Trophoblast cell (in vitro differentiated cells and primary cell): ENCODE measurements around the gene HAUS7.

Experiments
- DNase-seq, 2 donors: peaks; one replicate each; pipeline ENCODE4 v3.0.0-alpha.2; 2016
- H2AFZ ChIP-seq: 2 replicates; pipeline ENCODE4 v1.6.1; 2013; ENCODE audit warnings: low read length, moderate library complexity, mild to moderate bottlenecking; ENCODE audit not compliant: insufficient read depth, poor library complexity
- H2AK5ac ChIP-seq: 2 replicates; pipeline ENCODE4 v1.6.1; 2013; ENCODE audit warnings: mild to moderate bottlenecking, low read length
- H2BK120ac ChIP-seq: 2 replicates; pipeline ENCODE4 v1.6.1; 2013; ENCODE audit warnings: low read length, mild to moderate bottlenecking, moderate library complexity; ENCODE audit not compliant: insufficient read depth, poor library complexity
- H2BK12ac ChIP-seq: 2 replicates; pipeline ENCODE4 v1.6.1; 2013; ENCODE audit warnings: mild to moderate bottlenecking, low read length, moderate library complexity
- H2BK5ac ChIP-seq: 2 replicates; pipeline ENCODE4 v1.6.1; 2013; ENCODE audit warnings: low read length, low read depth, moderate library complexity, mild to moderate bottlenecking; ENCODE audit not compliant: poor library complexity
- H3K14ac ChIP-seq: 2 replicates; pipeline ENCODE4 v1.6.1; 2013; ENCODE audit warnings: mild to moderate bottlenecking, low read length
- H3K18ac ChIP-seq: 2 replicates; pipeline ENCODE4 v1.6.1; 2013; ENCODE audit warnings: mild to moderate bottlenecking, low read length
- H3K23ac ChIP-seq: 2 replicates; pipeline ENCODE4 v1.6.1; 2013; ENCODE audit warnings: low read length
- H3K27ac ChIP-seq: 2 replicates; pipeline ENCODE4 v1.5.1; 2013; ENCODE audit warnings: low read depth, mild to moderate bottlenecking, inconsistent platforms, low read length, moderate library complexity
- H3K27me3 ChIP-seq: 2 replicates; pipeline ENCODE4 v1.6.1; 2013; ENCODE audit warnings: inconsistent platforms, mild to moderate bottlenecking, low read length, moderate library complexity; ENCODE audit not compliant: insufficient read depth
- H3K36me3 ChIP-seq, 2 experiments: 1 replicate in 1 of 2; 2 replicates in 1 of 2; pipeline ENCODE4 v1.6.1; 2013; ENCODE audit warnings: low read length in 2 of 2, mild to moderate bottlenecking in 2 of 2, moderate library complexity in 1 of 2; ENCODE audit not compliant: insufficient read depth in 2 of 2, control insufficient read depth in 1 of 2
- H3K4ac ChIP-seq: 2 replicates; pipeline ENCODE4 v1.6.1; 2013; ENCODE audit warnings: low read depth, mild to moderate bottlenecking, low read length, moderate library complexity
- H3K4me1 ChIP-seq, 2 experiments: 1 replicate in 1 of 2; 2 replicates in 1 of 2; pipeline ENCODE4 v1.6.1; 2013; ENCODE audit warnings: low read length in 2 of 2, mild to moderate bottlenecking in 2 of 2, moderate library complexity in 1 of 2; ENCODE audit not compliant: insufficient read depth in 2 of 2, control insufficient read depth in 1 of 2
- H3K4me2 ChIP-seq: 2 replicates; pipeline ENCODE4 v1.6.1; 2013; ENCODE audit warnings: inconsistent platforms, mild to moderate bottlenecking, low read length, moderate library complexity
- H3K4me3 ChIP-seq: 2 replicates; pipeline ENCODE4 v1.5.1; 2013; ENCODE audit warnings: mild to moderate bottlenecking, low read depth, low read length, inconsistent platforms
- H3K79me1 ChIP-seq: one replicate; pipeline ENCODE4 v1.6.1; 2013; ENCODE audit warnings: low read length
- H3K79me2 ChIP-seq: 2 replicates; pipeline ENCODE4 v1.6.1; 2013; ENCODE audit warnings: low read length, mild to moderate bottlenecking; ENCODE audit not compliant: control insufficient read depth, insufficient read depth, poor library complexity
- H3K9ac ChIP-seq: 2 replicates; pipeline ENCODE4 v1.6.1; 2013; ENCODE audit warnings: mild to moderate bottlenecking, low read length
- H3K9me3 ChIP-seq: 2 replicates; pipeline ENCODE4 v1.6.1; 2013; ENCODE audit warnings: low read depth, mild to moderate bottlenecking, control low read depth, inconsistent platforms, low read length; ENCODE audit not compliant: insufficient read depth
- H4K12ac ChIP-seq: 2 replicates; pipeline ENCODE4 v1.6.1; 2013; ENCODE audit warnings: low read depth, mild to moderate bottlenecking, low read length, moderate library complexity
- H4K8ac ChIP-seq: 2 replicates; pipeline ENCODE4 v1.6.1; 2013; ENCODE audit warnings: low read depth, mild to moderate bottlenecking, low read length, moderate library complexity
- H4K91ac ChIP-seq: one replicate; pipeline ENCODE4 v1.6.1; 2013; ENCODE audit warnings: low read depth, mild to moderate bottlenecking, low read length, moderate library complexity
- WGBS: extraction: QIAGEN DNeasy Blood & Tissue Kit; methylation state at CpG from one replicate; pipeline ENCODE4 v1.1.7; 2013; ENCODE audit warnings: missing lambda C conversion rate; ENCODE audit not compliant: insufficient read length, insufficient coverage; ENCODE audit errors: extremely low coverage; 5-methylcytosine and 5-hydroxymethylcytosine counted together

Gene HAUS7

GRCh38 chrX:153469811-153470410 is 465 bp downstream of the HAUS7 start:
- Histone ChIP-seq H2AFZ (peak overlapping the region; percentile 59), H3K9ac (peak overlapping the region; percentile 75), H3K4me1 (peaks cover 9 to 10% of the 10 kb centered on the region in 2 experiments), H3K27ac (no peak overlapping the region), H3K79me2 (no peaks in the 10 kb centered on the region), H3K4ac (peak overlapping the region; percentile 51), H3K4me2 (peak overlapping the region; percentile 98), H3K79me1 (peaks cover 12% of the 10 kb centered on the region), H3K27me3 (no peaks in the 10 kb centered on the region), H3K4me3 (peak overlapping the region; percentile 85), H2AK5ac (no peak overlapping the region), H3K9me3 (no peaks in the 10 kb centered on the region), H3K14ac (no peak overlapping the region), H3K23ac (no peak overlapping the region), H2BK5ac (no peak overlapping the region), H4K8ac (peak overlapping the region; percentile 59), H4K91ac (no peak overlapping the region), H4K12ac (peak overlapping the region; percentile 43), H3K18ac (peak overlapping the region; percentile 50), H2BK12ac (no peak overlapping the region), H3K36me3 (peaks cover 0 to 5% of the 10 kb centered on the region in 2 experiments), H2BK120ac (no peak overlapping the region)
- no CpG with 5 or more reads among the region's 32 CpGs for WGBS
- no peak for DNase-seq

GRCh38 chrX:153468008-153468580 is 2.3 kb downstream of the HAUS7 start:
- no peak overlapping the region for H2BK120ac ChIP-seq
- H3K9ac ChIP-seq, result no peak overlapping the region
- H3K9me3 ChIP-seq, result no peaks in the 10 kb centered on the region
- DNase-seq, result no peak
- H2AFZ ChIP-seq, result no peak overlapping the region
- H3K4me1 ChIP-seq, result peaks cover 6 to 7% of the 10 kb centered on the region in 2 experiments
- peaks cover 2 to 5% of the 10 kb centered on the region in 2 experiments for H3K36me3 ChIP-seq
- no peak overlapping the region for H4K8ac ChIP-seq
- no peak overlapping the region for H3K18ac ChIP-seq
- H3K14ac ChIP-seq, result no peak overlapping the region
- no peak overlapping the region for H2BK5ac ChIP-seq
- H3K23ac ChIP-seq, result no peak overlapping the region
- no peak overlapping the region for H3K4ac ChIP-seq
- no peak overlapping the region for H2BK12ac ChIP-seq
- no peaks in the 10 kb centered on the region for H3K79me2 ChIP-seq
- peaks cover 8% of the 10 kb centered on the region for H3K79me1 ChIP-seq
- H3K27ac ChIP-seq, result no peak overlapping the region
- no CpG with 5 or more reads among the region's 12 CpGs for WGBS
- no peak overlapping the region for H2AK5ac ChIP-seq
- H4K12ac ChIP-seq, result no peak overlapping the region
- no peak overlapping the region for H4K91ac ChIP-seq
- H3K27me3 ChIP-seq, result no peaks in the 10 kb centered on the region
- H3K4me2 ChIP-seq, result no peak overlapping the region
- H3K4me3 ChIP-seq, result no peak overlapping the region

- Histone ChIP-seq H3K9me3 (no peaks in the 10 kb centered on the region), H3K79me1 (peaks cover 3% of the 10 kb centered on the region), H3K4me2 (no peak overlapping the region), H3K4ac (no peak overlapping the region), H2BK5ac (no peak overlapping the region), H3K27me3 (no peaks in the 10 kb centered on the region), H2AFZ (no peak overlapping the region), H3K79me2 (no peaks in the 10 kb centered on the region), H3K14ac (no peak overlapping the region), H4K8ac (no peak overlapping the region), H4K91ac (no peak overlapping the region), H3K9ac (no peak overlapping the region), H4K12ac (no peak overlapping the region), H2BK120ac (no peak overlapping the region), H3K27ac (no peak overlapping the region), H3K18ac (no peak overlapping the region), H2BK12ac (no peak overlapping the region), H3K4me1 (peaks cover 4 to 6% of the 10 kb centered on the region in 2 experiments), H2AK5ac (no peak overlapping the region), H3K4me3 (no peak overlapping the region), H3K36me3 (peaks cover 12 to 14% of the 10 kb centered on the region in 2 experiments), H3K23ac (no peak overlapping the region)
- DNase-seq, result no peak
- WGBS, result no CpG with 5 or more reads among the region's 19 CpGs
Observed at GRCh38 chrX:153465691-153466380, 4.5 kb downstream of the HAUS7 start.

GRCh38 chrX:153464116-153464515 is 6.3 kb downstream of the HAUS7 start:
- H2BK5ac ChIP-seq, result no peak overlapping the region
- WGBS, result no CpG with 5 or more reads among the region's 5 CpGs
- no peak overlapping the region for H4K8ac ChIP-seq
- H3K79me2 ChIP-seq, result no peaks in the 10 kb centered on the region
- no peak overlapping the region for H2AK5ac ChIP-seq
- H3K27me3 ChIP-seq, result no peaks in the 10 kb centered on the region
- no peak overlapping the region for H3K23ac ChIP-seq
- H3K27ac ChIP-seq, result no peak overlapping the region
- H3K4me2 ChIP-seq, result no peak overlapping the region
- DNase-seq, result no peak
- H4K12ac ChIP-seq, result no peak overlapping the region
- peaks cover 12 to 14% of the 10 kb centered on the region in 2 experiments for H3K36me3 ChIP-seq
- no peak overlapping the region for H2AFZ ChIP-seq
- H4K91ac ChIP-seq, result no peak overlapping the region
- H3K4ac ChIP-seq, result no peak overlapping the region
- no peak overlapping the region for H3K9ac ChIP-seq
- H3K9me3 ChIP-seq, result no peaks in the 10 kb centered on the region
- no peak overlapping the region for H3K14ac ChIP-seq
- H3K79me1 ChIP-seq, result peaks cover 7% of the 10 kb centered on the region
- H2BK120ac ChIP-seq, result no peak overlapping the region
- no peak overlapping the region for H2BK12ac ChIP-seq
- H3K4me1 ChIP-seq, result peaks cover 6 to 8% of the 10 kb centered on the region in 2 experiments
- no peak overlapping the region for H3K18ac ChIP-seq
- H3K4me3 ChIP-seq, result no peak overlapping the region
